HEK293 (cell line): ENCODE measurements around the gene GPRC5B.

Experiments used
- CTCF ChIA-PET: fragments of 350-600 bp; formaldehyde crosslinking; extraction: SDS; loops from one replicate; lab custom pipeline; 2021; ENCODE audit warnings: antibody characterized with exemption; lab: Yijun Ruan, JAX
- POLR2A ChIA-PET: fragments of 300-600 bp; formaldehyde crosslinking; extraction: SDS; loops from one replicate; lab custom pipeline; 2020; ENCODE audit warnings: antibody characterized with exemption, inconsistent platforms; lab: Yijun Ruan, JAX
- H3K27ac ChIP-seq: fragments of 200-500 bp; sonication (Bioruptor generic); 2 replicates; pipeline ENCODE4 v1.5.1; 2014; ENCODE audit warnings: low read depth, low read length, control low read depth, inconsistent platforms; ENCODE audit errors: extremely low read depth
- H3K36me3 ChIP-seq, 2 experiments: fragments of 200-500 bp in 1 of 2; sonication (Bioruptor generic) in 1 of 2; 1 replicate in 1 of 2; 2 replicates in 1 of 2; pipeline ENCODE4 v1.5.1; 2014 to 2017; ENCODE audit warnings: inconsistent platforms in 2 of 2, low read length in 2 of 2; ENCODE audit not compliant: control insufficient read depth in 2 of 2, insufficient read depth in 1 of 2
- H3K4me1 ChIP-seq: fragments of 200-500 bp; sonication (Bioruptor generic); 2 replicates; pipeline ENCODE4 v1.5.1; 2014; ENCODE audit warnings: mild to moderate bottlenecking, low read length, inconsistent platforms; ENCODE audit not compliant: control insufficient read depth, insufficient read depth
- H3K4me3 ChIP-seq: 2 replicates; pipeline ENCODE4 v1.5.1; 2011; ENCODE audit warnings: low read depth, mild to moderate bottlenecking, control low read depth, low read length, moderate library complexity
- H3K9me3 ChIP-seq: fragments of 200-500 bp; sonication (Bioruptor generic); 2 replicates; pipeline ENCODE4 v1.5.1; 2014; ENCODE audit warnings: low read depth, low read length, inconsistent platforms; ENCODE audit not compliant: control insufficient read depth, insufficient read depth
- BCL11B ChIP-seq: fragments of 450-650 bp; formaldehyde crosslinking; IDR thresholded peaks from 2 replicates; pipeline ENCODE4 v1.5.1; 2016; ENCODE audit warnings: low read depth, missing biosample characterization, missing genetic modification characterization
- KLF16 ChIP-seq: fragments of 450-650 bp; formaldehyde crosslinking; IDR thresholded peaks from 2 replicates; pipeline ENCODE4 v1.5.1; 2017; ENCODE audit warnings: missing biosample characterization, missing genetic modification characterization
- KLF8 ChIP-seq: fragments of 450-650 bp; formaldehyde crosslinking; IDR thresholded peaks from 2 replicates; pipeline ENCODE4 v1.5.1; 2016; ENCODE audit warnings: missing biosample characterization, missing genetic modification characterization
- RBAK ChIP-seq: fragments of 450-650 bp; formaldehyde crosslinking; IDR thresholded peaks from 2 replicates; pipeline ENCODE4 v1.5.1; 2016; ENCODE audit warnings: missing biosample characterization, missing genetic modification characterization
- YY1 ChIP-seq: fragments of 450-650 bp; formaldehyde crosslinking; IDR thresholded peaks from 2 replicates; pipeline ENCODE4 v1.5.1; 2018; ENCODE audit warnings: missing biosample characterization, missing genetic modification characterization
- ZBTB17 ChIP-seq: fragments of 450-650 bp; formaldehyde crosslinking; IDR thresholded peaks from 2 replicates; pipeline ENCODE4 v1.5.1; 2016; ENCODE audit warnings: missing biosample characterization, missing genetic modification characterization
- ZFP69B ChIP-seq: fragments of 450-650 bp; formaldehyde crosslinking; IDR thresholded peaks from 2 replicates; pipeline ENCODE4 v1.5.1; 2016; ENCODE audit warnings: missing biosample characterization, missing genetic modification characterization
- ZNF133 ChIP-seq: fragments of 450-650 bp; formaldehyde crosslinking; IDR thresholded peaks from 2 replicates; pipeline ENCODE4 v1.5.1; 2016; ENCODE audit warnings: missing biosample characterization, missing genetic modification characterization
- ZNF157 ChIP-seq: fragments of 450-650 bp; formaldehyde crosslinking; IDR thresholded peaks from 2 replicates; pipeline ENCODE4 v1.5.1; 2016; ENCODE audit warnings: missing biosample characterization, missing genetic modification characterization
- ZNF184 ChIP-seq: fragments of 450-650 bp; IDR thresholded peaks from 2 replicates; pipeline ENCODE4 v1.5.1; 2018; ENCODE audit warnings: missing biosample characterization, mild to moderate bottlenecking, missing genetic modification characterization
- ZNF211 ChIP-seq: fragments of 450-650 bp; formaldehyde crosslinking; IDR thresholded peaks from 2 replicates; pipeline ENCODE4 v1.5.1; 2016; ENCODE audit warnings: low read depth, missing biosample characterization, missing genetic modification characterization
- ZNF24 ChIP-seq: fragments of 450-650 bp; formaldehyde crosslinking; IDR thresholded peaks from 2 replicates; pipeline ENCODE4 v1.5.1; 2016; ENCODE audit warnings: missing biosample characterization, missing genetic modification characterization
- ZNF324 ChIP-seq: fragments of 450-650 bp; formaldehyde crosslinking; IDR thresholded peaks from 2 replicates; pipeline ENCODE4 v1.5.1; 2016; ENCODE audit warnings: missing biosample characterization, missing genetic modification characterization
- ZNF629 ChIP-seq: fragments of 450-650 bp; formaldehyde crosslinking; IDR thresholded peaks from 2 replicates; pipeline ENCODE4 v1.5.1; 2017; ENCODE audit warnings: missing biosample characterization, missing genetic modification characterization
- TF ChIP-seq, protein P1 (sequence below): fragments of 450-650 bp; formaldehyde crosslinking; IDR thresholded peaks from 2 replicates; pipeline ENCODE4 v1.5.1; 2016; ENCODE audit warnings: missing biosample characterization, missing genetic modification characterization
- TF ChIP-seq, protein P2 (sequence below): fragments of 450-650 bp; IDR thresholded peaks from 2 replicates; pipeline ENCODE4 v1.5.1; 2018; ENCODE audit warnings: missing biosample characterization, missing genetic modification characterization
- TF ChIP-seq, protein P3 (sequence below): fragments of 450-650 bp; formaldehyde crosslinking; IDR thresholded peaks from 2 replicates; pipeline ENCODE4 v1.5.1; 2016; ENCODE audit warnings: missing biosample characterization, missing genetic modification characterization
- TF ChIP-seq, protein P4 (sequence below): fragments of 450-650 bp; formaldehyde crosslinking; IDR thresholded peaks from 2 replicates; pipeline ENCODE4 v1.5.1; 2016; ENCODE audit warnings: missing biosample characterization, missing genetic modification characterization

Gene GPRC5B

DNA sequence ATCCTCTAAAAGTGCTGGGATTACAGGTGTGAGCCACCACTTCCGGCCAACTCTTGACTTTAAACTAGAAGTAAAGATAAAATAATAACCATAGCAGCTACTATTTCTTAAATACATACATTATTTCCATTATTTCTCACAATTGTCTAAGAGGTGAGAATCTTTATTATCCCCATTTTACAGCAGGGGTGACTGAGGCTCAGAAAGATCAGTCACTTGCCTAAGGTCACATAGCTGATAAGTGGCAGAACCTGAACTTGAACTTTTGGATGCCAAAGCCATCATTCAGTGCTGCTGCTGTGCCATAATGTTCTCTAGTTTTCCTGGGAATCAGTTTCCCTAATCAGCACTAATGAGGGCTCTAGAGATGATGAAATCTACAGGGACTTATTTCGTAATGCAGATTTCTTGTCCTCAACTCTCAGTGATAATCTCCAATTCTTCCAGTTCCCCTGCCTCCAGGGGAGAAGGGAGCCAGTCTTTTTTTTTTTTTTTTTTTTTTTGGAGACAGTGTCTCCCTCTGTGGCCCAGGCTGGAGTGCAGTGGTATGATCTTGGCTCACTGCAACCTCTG lies 25.2 kb upstream of the GPRC5B start (continued):
- TF ChIP-seq ZNF629 (tag by site-specific recombination) = no peak

DNA sequence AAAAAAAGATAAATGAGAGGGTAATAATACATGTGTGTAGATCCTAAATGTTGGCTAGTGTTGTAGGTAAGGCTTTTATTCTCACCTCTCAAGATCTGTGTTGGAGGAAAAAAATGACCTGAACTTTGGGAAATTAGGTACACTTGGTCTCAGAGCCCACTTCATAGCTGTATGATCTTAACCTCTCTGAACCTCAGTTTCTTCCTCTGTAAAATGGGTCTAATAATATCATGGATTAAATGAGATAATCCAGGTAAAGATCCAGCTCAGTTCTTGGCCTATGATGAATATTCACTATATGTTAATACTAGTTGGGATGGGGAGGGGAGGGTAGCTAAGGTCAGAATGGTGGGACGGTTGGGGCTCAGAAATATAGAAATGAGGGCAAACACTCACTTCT lies 24.3 kb upstream of the GPRC5B start:
- CTCF ChIA-PET = interaction anchor here (0.6 to 4.6 kb wide), 8 partner anchors 10 to 476 kb away, joined by 3 to 101 read pairs (median 8); no protein-coding TSS in a partner anchor
- H3K4me3 ChIP-seq = no peak overlapping the region
- no peaks in the 10 kb centered on the region for H3K36me3 ChIP-seq
- TF ChIP-seq, protein P1, sequence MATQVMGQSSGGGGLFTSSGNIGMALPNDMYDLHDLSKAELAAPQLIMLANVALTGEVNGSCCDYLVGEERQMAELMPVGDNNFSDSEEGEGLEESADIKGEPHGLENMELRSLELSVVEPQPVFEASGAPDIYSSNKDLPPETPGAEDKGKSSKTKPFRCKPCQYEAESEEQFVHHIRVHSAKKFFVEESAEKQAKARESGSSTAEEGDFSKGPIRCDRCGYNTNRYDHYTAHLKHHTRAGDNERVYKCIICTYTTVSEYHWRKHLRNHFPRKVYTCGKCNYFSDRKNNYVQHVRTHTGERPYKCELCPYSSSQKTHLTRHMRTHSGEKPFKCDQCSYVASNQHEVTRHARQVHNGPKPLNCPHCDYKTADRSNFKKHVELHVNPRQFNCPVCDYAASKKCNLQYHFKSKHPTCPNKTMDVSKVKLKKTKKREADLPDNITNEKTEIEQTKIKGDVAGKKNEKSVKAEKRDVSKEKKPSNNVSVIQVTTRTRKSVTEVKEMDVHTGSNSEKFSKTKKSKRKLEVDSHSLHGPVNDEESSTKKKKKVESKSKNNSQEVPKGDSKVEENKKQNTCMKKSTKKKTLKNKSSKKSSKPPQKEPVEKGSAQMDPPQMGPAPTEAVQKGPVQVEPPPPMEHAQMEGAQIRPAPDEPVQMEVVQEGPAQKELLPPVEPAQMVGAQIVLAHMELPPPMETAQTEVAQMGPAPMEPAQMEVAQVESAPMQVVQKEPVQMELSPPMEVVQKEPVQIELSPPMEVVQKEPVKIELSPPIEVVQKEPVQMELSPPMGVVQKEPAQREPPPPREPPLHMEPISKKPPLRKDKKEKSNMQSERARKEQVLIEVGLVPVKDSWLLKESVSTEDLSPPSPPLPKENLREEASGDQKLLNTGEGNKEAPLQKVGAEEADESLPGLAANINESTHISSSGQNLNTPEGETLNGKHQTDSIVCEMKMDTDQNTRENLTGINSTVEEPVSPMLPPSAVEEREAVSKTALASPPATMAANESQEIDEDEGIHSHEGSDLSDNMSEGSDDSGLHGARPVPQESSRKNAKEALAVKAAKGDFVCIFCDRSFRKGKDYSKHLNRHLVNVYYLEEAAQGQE (tag by site-specific recombination) = no peak
- TF ChIP-seq BCL11B (tag by site-specific recombination) = no peak
- TF ChIP-seq KLF16 (tag by site-specific recombination) = no peak
- TF ChIP-seq ZNF24 = no peak
- TF ChIP-seq ZNF211 (tag by site-specific recombination) = no peak
- no peak for TF ChIP-seq ZNF324
- no peak for TF ChIP-seq ZBTB17 (tag by site-specific recombination)
- TF ChIP-seq RBAK (tag by site-specific recombination) = no peak
- TF ChIP-seq, protein P2, sequence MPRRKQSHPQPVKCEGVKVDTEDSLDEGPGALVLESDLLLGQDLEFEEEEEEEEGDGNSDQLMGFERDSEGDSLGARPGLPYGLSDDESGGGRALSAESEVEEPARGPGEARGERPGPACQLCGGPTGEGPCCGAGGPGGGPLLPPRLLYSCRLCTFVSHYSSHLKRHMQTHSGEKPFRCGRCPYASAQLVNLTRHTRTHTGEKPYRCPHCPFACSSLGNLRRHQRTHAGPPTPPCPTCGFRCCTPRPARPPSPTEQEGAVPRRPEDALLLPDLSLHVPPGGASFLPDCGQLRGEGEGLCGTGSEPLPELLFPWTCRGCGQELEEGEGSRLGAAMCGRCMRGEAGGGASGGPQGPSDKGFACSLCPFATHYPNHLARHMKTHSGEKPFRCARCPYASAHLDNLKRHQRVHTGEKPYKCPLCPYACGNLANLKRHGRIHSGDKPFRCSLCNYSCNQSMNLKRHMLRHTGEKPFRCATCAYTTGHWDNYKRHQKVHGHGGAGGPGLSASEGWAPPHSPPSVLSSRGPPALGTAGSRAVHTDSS (tag by site-specific recombination) = no peak
- TF ChIP-seq ZNF157 (tag by site-specific recombination) = no peak
- TF ChIP-seq, protein P3, sequence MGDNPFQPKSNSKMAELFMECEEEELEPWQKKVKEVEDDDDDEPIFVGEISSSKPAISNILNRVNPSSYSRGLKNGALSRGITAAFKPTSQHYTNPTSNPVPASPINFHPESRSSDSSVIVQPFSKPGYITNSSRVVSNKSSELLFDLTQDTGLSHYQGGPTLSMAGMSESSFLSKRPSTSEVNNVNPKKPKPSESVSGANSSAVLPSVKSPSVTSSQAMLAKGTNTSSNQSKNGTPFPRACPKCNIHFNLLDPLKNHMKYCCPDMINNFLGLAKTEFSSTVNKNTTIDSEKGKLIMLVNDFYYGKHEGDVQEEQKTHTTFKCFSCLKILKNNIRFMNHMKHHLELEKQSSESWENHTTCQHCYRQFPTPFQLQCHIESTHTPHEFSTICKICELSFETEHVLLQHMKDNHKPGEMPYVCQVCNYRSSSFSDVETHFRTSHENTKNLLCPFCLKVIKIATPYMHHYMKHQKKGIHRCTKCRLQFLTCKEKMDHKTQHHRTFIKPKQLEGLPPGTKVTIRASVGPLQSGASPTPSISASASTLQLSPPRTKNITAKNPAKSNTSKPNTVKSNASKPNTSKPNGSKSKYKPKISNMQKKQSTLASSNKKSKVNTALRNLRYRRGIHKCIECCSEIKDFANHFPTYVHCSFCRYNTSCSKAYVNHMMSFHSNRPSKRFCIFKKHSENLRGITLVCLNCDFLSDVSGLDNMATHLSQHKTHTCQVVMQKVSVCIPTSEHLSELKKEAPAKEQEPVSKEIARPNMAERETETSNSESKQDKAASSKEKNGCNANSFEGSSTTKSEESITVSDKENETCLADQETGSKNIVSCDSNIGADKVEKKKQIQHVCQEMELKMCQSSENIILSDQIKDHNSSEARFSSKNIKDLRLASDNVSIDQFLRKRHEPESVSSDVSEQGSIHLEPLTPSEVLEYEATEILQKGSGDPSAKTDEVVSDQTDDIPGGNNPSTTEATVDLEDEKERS = no peak
- TF ChIP-seq ZNF133 (tag by site-specific recombination) = no peak
- TF ChIP-seq KLF8 = no peak
- TF ChIP-seq YY1 (tag by site-specific recombination) = no peak
- TF ChIP-seq, protein P4, sequence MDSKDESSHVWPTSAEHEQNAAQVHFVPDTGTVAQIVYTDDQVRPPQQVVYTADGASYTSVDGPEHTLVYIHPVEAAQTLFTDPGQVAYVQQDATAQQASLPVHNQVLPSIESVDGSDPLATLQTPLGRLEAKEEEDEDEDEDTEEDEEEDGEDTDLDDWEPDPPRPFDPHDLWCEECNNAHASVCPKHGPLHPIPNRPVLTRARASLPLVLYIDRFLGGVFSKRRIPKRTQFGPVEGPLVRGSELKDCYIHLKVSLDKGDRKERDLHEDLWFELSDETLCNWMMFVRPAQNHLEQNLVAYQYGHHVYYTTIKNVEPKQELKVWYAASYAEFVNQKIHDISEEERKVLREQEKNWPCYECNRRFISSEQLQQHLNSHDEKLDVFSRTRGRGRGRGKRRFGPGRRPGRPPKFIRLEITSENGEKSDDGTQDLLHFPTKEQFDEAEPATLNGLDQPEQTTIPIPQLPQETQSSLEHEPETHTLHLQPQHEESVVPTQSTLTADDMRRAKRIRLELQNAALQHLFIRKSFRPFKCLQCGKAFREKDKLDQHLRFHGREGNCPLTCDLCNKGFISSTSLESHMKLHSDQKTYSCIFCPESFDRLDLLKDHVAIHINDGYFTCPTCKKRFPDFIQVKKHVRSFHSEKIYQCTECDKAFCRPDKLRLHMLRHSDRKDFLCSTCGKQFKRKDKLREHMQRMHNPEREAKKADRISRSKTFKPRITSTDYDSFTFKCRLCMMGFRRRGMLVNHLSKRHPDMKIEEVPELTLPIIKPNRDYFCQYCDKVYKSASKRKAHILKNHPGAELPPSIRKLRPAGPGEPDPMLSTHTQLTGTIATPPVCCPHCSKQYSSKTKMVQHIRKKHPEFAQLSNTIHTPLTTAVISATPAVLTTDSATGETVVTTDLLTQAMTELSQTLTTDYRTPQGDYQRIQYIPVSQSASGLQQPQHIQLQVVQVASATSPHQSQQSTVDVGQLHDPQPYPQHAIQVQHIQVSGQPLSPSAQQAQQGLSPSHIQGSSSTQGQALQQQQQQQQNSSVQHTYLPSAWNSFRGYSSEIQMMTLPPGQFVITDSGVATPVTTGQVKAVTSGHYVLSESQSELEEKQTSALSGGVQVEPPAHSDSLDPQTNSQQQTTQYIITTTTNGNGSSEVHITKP = no peak
- no peak for TF ChIP-seq ZNF184 (tag by site-specific recombination)
- no peak for TF ChIP-seq ZFP69B (tag by site-specific recombination)
- TF ChIP-seq, all 188 proteins: peak for 0
- Histone ChIP-seq H3K9me3 (no peaks in the 10 kb centered on the region), H3K27ac (no peak overlapping the region), H3K4me1 (no peaks in the 10 kb centered on the region)
- POLR2A ChIA-PET = no interaction called here
